Body of pancreas (tissue), 4 donors: ENCODE measurements around the gene HSD17B14.

ENCODE experiments used
- POLR2A ChIP-seq, 3 donors: fragments of 450-650 bp; IDR thresholded peaks; one replicate each; pipeline ENCODE4 v1.6.1; 2016; ENCODE audit warnings: antibody characterized with exemption in 3 of 3, mild to moderate bottlenecking in 2 of 3
- TF ChIP-seq, protein P1 (sequence below), 7 experiments: fragments of 450-650 bp in 4 of 7; fragments of 200-600 bp in 3 of 7; sonication (generic) in 3 of 7; IDR thresholded peaks; one replicate each; pipeline ENCODE4 v1.5.1; 2016 to 2019; ENCODE audit warnings: antibody characterized with exemption in 7 of 7

DNA sequence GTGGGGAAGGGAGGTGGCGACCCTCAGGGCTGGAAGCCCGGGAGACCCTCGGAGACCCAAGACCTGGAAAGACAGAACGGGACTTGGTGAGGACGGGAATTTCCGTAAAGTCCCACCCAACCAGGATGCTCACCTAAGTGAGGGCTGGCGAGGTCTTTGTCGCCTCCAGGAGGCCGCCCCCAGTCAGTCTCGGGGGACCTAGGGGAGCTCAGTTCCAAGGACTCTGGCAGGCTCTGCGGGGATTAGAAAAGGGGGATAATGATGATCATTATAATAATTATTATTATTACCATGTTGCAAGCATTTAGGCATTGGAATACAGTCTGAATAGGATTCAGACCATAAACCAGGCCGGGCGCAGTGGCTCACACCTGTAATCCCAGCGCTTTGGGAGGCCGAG lies 9.1 kb upstream of the HSD17B14 start:
- TF ChIP-seq, protein P1, sequence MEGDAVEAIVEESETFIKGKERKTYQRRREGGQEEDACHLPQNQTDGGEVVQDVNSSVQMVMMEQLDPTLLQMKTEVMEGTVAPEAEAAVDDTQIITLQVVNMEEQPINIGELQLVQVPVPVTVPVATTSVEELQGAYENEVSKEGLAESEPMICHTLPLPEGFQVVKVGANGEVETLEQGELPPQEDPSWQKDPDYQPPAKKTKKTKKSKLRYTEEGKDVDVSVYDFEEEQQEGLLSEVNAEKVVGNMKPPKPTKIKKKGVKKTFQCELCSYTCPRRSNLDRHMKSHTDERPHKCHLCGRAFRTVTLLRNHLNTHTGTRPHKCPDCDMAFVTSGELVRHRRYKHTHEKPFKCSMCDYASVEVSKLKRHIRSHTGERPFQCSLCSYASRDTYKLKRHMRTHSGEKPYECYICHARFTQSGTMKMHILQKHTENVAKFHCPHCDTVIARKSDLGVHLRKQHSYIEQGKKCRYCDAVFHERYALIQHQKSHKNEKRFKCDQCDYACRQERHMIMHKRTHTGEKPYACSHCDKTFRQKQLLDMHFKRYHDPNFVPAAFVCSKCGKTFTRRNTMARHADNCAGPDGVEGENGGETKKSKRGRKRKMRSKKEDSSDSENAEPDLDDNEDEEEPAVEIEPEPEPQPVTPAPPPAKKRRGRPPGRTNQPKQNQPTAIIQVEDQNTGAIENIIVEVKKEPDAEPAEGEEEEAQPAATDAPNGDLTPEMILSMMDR (IDR thresholded peaks at IDR 0.05) = no peak
- no peak for TF ChIP-seq POLR2A (IDR thresholded peaks at IDR 0.05)
